Esophagus squamous epithelium (tissue), 4 donors: ENCODE results near the gene C1orf167.

Experiments used
- POLR2A ChIP-seq, 4 donors: fragments of 450-650 bp; IDR thresholded peaks; one replicate each; pipeline ENCODE4 v1.6.1; 2017; ENCODE audit warnings: antibody characterized with exemption in 4 of 4, mild to moderate bottlenecking in 4 of 4, moderate library complexity in 3 of 4
- TF ChIP-seq, protein P1 (sequence below), 6 experiments: fragments of 450-650 bp in 4 of 6; fragments of 200-600 bp in 2 of 6; sonication (generic) in 2 of 6; IDR thresholded peaks; one replicate each; pipeline ENCODE4 v1.5.1; 2016 to 2019; ENCODE audit warnings: antibody characterized with exemption in 6 of 6, mild to moderate bottlenecking in 4 of 6, moderate library complexity in 4 of 6

DNA sequence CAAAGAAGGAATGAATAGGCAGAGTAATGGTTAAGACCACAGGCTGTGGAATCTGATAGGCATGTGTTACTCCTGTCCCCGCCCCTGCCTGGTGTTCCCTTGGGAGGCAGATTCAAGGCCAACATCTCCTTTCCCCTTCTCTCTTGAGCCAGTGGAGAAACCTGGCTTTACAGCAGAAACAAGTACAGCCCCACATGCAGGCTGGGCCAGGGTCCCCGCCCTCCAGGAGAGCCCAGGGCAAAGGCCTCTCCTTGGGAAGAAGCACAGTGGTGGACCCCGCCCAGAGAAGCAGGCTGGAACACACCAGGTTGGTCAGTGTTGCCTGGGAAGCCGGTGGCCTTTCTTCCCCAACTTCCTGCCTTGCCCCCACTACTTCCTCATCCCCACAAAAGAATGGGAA, 6.8 kb downstream of the C1orf167 start:
- TF ChIP-seq, protein P1, sequence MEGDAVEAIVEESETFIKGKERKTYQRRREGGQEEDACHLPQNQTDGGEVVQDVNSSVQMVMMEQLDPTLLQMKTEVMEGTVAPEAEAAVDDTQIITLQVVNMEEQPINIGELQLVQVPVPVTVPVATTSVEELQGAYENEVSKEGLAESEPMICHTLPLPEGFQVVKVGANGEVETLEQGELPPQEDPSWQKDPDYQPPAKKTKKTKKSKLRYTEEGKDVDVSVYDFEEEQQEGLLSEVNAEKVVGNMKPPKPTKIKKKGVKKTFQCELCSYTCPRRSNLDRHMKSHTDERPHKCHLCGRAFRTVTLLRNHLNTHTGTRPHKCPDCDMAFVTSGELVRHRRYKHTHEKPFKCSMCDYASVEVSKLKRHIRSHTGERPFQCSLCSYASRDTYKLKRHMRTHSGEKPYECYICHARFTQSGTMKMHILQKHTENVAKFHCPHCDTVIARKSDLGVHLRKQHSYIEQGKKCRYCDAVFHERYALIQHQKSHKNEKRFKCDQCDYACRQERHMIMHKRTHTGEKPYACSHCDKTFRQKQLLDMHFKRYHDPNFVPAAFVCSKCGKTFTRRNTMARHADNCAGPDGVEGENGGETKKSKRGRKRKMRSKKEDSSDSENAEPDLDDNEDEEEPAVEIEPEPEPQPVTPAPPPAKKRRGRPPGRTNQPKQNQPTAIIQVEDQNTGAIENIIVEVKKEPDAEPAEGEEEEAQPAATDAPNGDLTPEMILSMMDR (IDR thresholded peaks at IDR 0.05): no peak
- TF ChIP-seq POLR2A (IDR thresholded peaks at IDR 0.05): no peak
